HCT116 (cell line): ENCODE measurements around the gene IRS1.

Experiments used
- CEBPB ChIP-seq: IDR thresholded peaks from 2 replicates; pipeline ENCODE4 v1.6.1; 2012; ENCODE audit warnings: low read depth
- EZH2 ChIP-seq: fragments of 200-600 bp; sonication (generic); IDR thresholded peaks from 2 replicates; pipeline ENCODE4 v1.6.1; 2017; ENCODE audit warnings: antibody characterized with exemption, mixed run types
- EZH2phosphoT487 ChIP-seq: fragments of 200-600 bp; IDR thresholded peaks from 2 replicates; pipeline ENCODE4 v1.6.1; 2018; ENCODE audit warnings: antibody characterized with exemption, borderline replicate concordance
- FOSL1 ChIP-seq: IDR thresholded peaks from 2 replicates; pipeline ENCODE4 v1.6.1; 2012; ENCODE audit warnings: low read depth
- POLR2A ChIP-seq: IDR thresholded peaks from 2 replicates; pipeline ENCODE4 v1.7.0; 2011; ENCODE audit warnings: borderline replicate concordance; ENCODE audit not compliant: insufficient read depth, insufficient read length; ENCODE audit errors: extremely low read depth
- RAD21 ChIP-seq: IDR thresholded peaks from 2 replicates; pipeline ENCODE4 v1.6.1; 2012; ENCODE audit warnings: low read depth, mild to moderate bottlenecking
- SP1 ChIP-seq: IDR thresholded peaks from 2 replicates; pipeline ENCODE4 v1.6.1; 2012; ENCODE audit warnings: low read depth
- SRF ChIP-seq: IDR thresholded peaks from 2 replicates; pipeline ENCODE4 v1.6.1; 2012; ENCODE audit warnings: low read depth
- YY1 ChIP-seq: IDR thresholded peaks from 2 replicates; pipeline ENCODE4 v1.6.1; 2011; ENCODE audit warnings: low read length, low read depth, moderate library complexity, mild to moderate bottlenecking; ENCODE audit not compliant: insufficient replicate concordance; ENCODE audit errors: extremely low read depth
- ZFX ChIP-seq: fragments of 450-650 bp; IDR thresholded peaks from 2 replicates; pipeline ENCODE4 v1.6.1; 2017
- TF ChIP-seq, protein P1 (sequence below), 3 experiments: fragments of 200-600 bp in 1 of 3; sonication (generic) in 1 of 3; IDR thresholded peaks in 2 of 3; conservative IDR thresholded peaks in 1 of 3; 2 replicates each; pipeline ENCODE4 v1.5.1; 2012 to 2017; ENCODE audit warnings: low read depth in 2 of 3, low read length in 2 of 3, antibody characterized with exemption in 1 of 3, borderline replicate concordance in 1 of 3, control low read depth in 1 of 3, mild to moderate bottlenecking in 1 of 3, mixed read lengths in 1 of 3, mixed run types in 1 of 3, moderate library complexity in 1 of 3; ENCODE audit not compliant: insufficient read depth in 1 of 3
- TF ChIP-seq, protein P2 (sequence below): IDR thresholded peaks from 2 replicates; pipeline ENCODE4 v1.6.1; 2012; ENCODE audit warnings: low read depth
- TF ChIP-seq, protein P3 (sequence below): IDR thresholded peaks from 2 replicates; pipeline ENCODE4 v1.6.1; 2012

DNA sequence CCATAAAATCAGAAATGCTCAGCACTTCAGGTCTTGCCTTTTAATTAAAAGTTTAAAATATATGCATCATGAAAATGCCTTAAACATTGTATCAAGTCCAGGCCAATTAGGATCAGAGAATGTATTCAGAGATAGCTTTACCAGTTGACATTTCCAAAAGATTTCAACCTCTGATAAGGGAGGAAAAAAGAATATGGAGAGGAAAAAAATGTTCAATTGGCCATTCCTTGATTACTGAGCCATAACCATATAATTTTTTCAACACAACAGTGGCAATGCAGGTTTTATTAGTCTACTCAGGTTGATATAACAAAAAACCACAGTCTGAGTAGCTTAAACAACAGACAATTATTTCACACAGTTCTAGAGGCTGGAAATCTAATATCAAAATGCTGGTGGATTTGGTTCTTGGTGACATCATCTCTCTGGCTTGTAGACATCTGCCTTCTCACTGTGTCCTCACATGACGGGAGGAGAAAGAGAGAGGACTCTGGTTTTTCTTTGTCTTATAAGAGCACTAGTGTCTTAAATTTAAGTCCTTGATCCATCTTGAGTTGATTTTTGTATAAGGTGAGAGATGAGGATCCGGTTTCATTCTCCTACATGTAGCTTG is 111.9 kb downstream of the IRS1 start:
- TF ChIP-seq, protein P1, sequence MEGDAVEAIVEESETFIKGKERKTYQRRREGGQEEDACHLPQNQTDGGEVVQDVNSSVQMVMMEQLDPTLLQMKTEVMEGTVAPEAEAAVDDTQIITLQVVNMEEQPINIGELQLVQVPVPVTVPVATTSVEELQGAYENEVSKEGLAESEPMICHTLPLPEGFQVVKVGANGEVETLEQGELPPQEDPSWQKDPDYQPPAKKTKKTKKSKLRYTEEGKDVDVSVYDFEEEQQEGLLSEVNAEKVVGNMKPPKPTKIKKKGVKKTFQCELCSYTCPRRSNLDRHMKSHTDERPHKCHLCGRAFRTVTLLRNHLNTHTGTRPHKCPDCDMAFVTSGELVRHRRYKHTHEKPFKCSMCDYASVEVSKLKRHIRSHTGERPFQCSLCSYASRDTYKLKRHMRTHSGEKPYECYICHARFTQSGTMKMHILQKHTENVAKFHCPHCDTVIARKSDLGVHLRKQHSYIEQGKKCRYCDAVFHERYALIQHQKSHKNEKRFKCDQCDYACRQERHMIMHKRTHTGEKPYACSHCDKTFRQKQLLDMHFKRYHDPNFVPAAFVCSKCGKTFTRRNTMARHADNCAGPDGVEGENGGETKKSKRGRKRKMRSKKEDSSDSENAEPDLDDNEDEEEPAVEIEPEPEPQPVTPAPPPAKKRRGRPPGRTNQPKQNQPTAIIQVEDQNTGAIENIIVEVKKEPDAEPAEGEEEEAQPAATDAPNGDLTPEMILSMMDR (IDR thresholded peaks at IDR 0.05 in 2 of 3, conservative IDR thresholded peaks at IDR 0.05 in 1 of 3; ENCODE audit: borderline replicate concordance in 1 of 3, insufficient read depth in 1 of 3, low read depth in 2 of 3, low read length in 2 of 3) = no peak
- no peak for TF ChIP-seq CEBPB
- TF ChIP-seq, protein P2, sequence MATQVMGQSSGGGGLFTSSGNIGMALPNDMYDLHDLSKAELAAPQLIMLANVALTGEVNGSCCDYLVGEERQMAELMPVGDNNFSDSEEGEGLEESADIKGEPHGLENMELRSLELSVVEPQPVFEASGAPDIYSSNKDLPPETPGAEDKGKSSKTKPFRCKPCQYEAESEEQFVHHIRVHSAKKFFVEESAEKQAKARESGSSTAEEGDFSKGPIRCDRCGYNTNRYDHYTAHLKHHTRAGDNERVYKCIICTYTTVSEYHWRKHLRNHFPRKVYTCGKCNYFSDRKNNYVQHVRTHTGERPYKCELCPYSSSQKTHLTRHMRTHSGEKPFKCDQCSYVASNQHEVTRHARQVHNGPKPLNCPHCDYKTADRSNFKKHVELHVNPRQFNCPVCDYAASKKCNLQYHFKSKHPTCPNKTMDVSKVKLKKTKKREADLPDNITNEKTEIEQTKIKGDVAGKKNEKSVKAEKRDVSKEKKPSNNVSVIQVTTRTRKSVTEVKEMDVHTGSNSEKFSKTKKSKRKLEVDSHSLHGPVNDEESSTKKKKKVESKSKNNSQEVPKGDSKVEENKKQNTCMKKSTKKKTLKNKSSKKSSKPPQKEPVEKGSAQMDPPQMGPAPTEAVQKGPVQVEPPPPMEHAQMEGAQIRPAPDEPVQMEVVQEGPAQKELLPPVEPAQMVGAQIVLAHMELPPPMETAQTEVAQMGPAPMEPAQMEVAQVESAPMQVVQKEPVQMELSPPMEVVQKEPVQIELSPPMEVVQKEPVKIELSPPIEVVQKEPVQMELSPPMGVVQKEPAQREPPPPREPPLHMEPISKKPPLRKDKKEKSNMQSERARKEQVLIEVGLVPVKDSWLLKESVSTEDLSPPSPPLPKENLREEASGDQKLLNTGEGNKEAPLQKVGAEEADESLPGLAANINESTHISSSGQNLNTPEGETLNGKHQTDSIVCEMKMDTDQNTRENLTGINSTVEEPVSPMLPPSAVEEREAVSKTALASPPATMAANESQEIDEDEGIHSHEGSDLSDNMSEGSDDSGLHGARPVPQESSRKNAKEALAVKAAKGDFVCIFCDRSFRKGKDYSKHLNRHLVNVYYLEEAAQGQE = no peak
- no peak for TF ChIP-seq YY1
- no peak for TF ChIP-seq POLR2A
- no peak for TF ChIP-seq SRF
- TF ChIP-seq FOSL1 = no peak
- TF ChIP-seq RAD21 = no peak
- no peak for TF ChIP-seq SP1
- TF ChIP-seq ZFX = no peak
- TF ChIP-seq EZH2 = no peak
- TF ChIP-seq, protein P3, sequence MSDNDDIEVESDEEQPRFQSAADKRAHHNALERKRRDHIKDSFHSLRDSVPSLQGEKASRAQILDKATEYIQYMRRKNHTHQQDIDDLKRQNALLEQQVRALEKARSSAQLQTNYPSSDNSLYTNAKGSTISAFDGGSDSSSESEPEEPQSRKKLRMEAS = no peak
- no peak for TF ChIP-seq EZH2phosphoT487
